Hematopoietic multipotent progenitor cell treated with erythropoietin and hydrocortisone succinate and interleukin-3 and kit ligand, for 15 days (in vitro differentiated cells): ENCODE measurements around the gene DSE.

Source experiments
- DNase-seq: peaks from one replicate; pipeline ENCODE4 v3.0.0-alpha.2; 2015; ENCODE audit warnings: low spot score

DSE gene

GRCh38 chr6:116362276-116362675, 8.5 kb upstream of the DSE start:
- DNase-seq, result no peak

GRCh38 chr6:116363759-116364158, 7.0 kb upstream of the DSE start:
- DNase-seq, result no peak

DNA sequence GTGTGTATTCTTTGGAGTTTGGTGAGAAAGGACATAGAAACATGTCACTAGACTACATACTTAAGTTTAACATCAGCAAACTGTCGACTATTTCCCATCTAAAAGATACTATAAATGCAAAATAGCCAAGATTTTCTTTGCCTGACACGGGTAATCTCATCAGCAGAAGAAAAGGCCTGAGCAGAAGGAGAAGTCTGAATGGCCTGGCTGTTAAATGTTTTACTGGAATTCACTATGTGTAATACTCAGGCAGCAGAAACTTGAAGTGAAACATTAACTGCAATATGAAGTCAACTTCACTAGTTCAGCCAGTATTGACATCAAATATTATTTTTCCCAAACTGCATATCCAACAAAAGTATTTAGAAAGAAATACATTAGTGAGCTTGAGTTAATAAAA, 6.4 kb upstream of the DSE start:
- no peak for DNase-seq

DNA sequence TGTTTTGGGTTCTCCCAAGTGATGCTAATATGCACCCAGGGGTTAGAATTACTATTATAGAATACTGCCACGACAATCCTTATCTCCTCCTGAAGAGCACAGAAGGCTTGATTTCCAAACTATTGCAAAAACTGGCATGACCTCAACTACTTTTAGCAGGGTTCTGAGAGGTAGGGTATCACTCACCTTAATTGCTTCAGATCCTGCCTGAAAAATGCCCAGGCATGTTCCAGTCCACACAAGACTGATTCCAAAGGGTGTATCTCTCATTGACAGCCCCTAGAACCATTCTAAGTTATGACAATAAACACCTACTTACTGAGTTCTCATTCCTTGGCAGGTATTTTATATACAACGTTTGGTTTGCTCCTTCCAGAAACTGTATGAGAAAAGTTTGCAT, 5.0 kb upstream of the DSE start:
- DNase-seq, result no peak

GRCh38 chr6:116366740-116367275, 3.9 kb upstream of the DSE start:
- DNase-seq, result no peak

DNA sequence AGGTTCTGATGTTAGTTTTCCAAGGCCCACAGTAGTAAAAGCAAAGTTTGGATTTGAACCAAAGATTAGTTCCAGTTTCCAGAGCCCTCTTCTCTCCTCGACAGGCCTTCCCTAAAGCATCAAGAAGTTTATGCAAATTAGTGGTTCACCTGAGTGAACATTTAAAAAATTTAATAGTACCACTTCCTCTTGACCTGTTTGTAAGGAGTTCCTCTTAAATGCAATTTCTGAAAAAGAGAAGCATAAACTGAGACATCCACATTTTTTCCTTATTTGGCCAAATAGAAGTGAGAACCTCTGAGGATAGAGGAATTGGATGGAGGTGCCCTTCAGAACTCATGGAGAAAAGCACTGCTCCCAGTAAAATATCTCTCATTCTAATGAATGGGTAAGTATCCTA, 1.2 kb upstream of the DSE start:
- DNase-seq, result no peak

GRCh38 chr6:116369964-116370759, 585 bp upstream of the DSE start:
- no peak for DNase-seq

DNA sequence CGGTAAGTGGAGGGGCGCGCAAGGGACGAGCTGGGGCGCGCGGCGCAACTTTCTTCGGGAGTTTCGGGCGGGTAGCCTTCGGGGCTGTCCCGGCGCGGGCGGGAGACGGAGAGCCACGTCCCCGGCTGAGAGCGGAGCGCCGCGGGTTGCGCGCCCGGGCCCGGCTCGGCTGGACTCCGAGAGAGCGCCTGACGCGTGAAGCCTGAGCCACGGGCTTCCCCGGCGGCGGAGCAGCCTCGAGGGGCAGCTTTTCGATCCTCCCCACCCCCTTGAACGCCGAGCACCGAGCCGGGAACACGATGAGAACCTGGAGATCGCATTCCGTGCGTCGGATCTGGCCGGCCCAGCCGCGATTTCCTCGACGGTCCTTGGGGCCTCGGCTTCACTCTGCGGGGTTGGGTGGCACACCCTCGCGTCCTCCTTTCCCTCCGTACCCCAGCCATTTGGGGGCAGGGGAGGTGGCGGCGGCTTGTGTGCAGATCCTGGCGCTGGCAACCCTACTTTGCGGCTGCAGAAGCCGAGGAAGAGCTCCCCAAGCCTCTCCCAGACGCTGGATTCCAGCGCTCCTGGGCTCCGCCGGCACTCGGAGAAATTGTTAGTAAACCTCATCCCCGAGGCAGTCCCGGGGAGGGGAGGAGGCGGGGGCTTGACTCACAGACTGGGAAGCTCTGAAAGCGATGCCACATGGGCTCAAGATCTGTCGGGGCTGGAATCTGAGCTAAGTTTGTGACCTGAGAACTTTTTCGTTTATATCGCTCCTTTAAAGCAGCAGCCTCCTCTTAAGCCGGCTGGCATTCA, 572 bp downstream of the DSE start:
- DNase-seq, result no peak

GRCh38 chr6:116371918-116372209, 1.1 kb downstream of the DSE start:
- no peak for DNase-seq

GRCh38 chr6:116373300-116373699, 2.6 kb downstream of the DSE start:
- no peak for DNase-seq

DNA sequence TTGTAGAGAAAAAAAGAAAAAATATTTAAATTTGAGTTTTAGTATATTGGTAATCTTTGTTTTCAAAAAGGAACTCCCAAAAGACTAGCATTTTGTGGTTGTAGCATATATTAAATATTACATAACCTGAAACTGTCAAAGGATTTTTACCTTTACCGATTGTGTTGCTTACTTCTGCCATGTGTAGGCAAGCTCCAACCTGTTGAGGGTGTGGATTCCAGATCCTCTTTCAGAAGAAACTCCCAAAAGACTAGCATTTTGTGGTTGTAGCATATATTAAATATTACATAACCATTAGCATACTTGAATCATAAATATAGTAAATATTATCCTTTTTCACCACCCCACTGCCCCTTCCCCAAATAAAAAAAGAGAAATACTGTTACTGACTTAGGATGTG, 3.2 kb downstream of the DSE start:
- no peak for DNase-seq

GRCh38 chr6:116374586-116374985, 3.8 kb downstream of the DSE start:
- DNase-seq, result no peak

- DNase-seq, result no peak
These were observed 4.5 kb downstream of the DSE start for GRCh38 chr6:116375262-116375661.

- no peak for DNase-seq
These were observed 5.4 kb downstream of the DSE start for GRCh38 chr6:116376149-116376548.

- DNase-seq, result no peak
These were observed 9.0 kb downstream of the DSE start for GRCh38 chr6:116379764-116380163.

- no peak for DNase-seq
These were observed 9.6 kb downstream of the DSE start for GRCh38 chr6:116380346-116380745.

DNA sequence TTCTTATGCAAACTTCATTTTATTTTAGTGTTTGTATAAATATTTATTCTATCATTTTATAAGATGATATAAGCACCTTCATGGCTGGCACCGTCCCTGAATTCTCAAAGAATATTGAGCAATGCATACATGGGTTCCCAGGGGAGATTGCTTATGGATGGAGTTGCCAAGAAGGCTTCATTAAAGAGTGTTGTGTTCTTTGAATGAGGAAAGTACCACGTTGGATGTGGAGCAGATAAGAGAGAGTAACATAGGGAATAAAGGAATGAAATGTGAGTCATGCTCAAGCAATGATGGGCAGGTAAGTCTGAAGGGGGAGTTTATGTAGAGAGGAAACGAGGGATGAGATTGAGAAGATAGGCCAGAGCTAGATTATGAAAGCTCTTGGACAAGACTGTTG, 10.3 kb downstream of the DSE start:
- DNase-seq, result no peak

GRCh38 chr6:116382587-116382986, 11.8 kb downstream of the DSE start:
- DNase-seq, result no peak

DNA sequence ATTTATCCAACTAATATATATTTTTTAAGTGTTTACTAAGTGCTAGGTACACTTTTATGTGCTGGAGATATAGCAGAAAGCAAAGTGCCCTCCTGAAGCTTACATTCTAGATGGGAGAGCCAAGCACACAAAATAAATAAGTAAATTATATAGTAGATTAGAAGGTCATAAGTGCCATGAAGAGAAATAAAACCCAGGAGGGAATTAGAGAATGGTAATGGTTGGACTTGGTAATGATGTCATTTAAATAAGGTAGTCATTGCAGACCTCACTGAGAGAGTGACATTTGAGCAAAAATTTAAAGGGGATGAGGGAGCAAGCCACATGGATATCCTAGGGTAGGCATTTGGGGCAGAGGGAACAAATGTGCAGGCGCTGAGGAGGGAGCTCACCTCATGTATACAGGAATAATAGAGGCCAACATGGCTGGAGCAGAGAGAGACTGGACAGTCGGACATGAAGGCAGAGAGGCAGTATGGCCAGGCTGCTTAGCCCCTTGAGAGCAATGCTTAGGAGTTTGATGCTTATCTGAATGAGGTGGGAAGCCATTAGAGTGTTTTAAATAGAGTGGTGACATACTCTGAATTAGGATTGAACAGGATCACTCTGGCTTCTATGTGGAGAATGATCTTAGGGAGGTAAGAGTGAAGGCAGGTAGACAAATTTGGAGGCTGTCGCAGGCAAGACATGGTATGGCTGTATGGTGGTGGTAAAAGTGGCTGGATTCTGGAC, 14.1 kb downstream of the DSE start:
- DNase-seq, result no peak

DNA sequence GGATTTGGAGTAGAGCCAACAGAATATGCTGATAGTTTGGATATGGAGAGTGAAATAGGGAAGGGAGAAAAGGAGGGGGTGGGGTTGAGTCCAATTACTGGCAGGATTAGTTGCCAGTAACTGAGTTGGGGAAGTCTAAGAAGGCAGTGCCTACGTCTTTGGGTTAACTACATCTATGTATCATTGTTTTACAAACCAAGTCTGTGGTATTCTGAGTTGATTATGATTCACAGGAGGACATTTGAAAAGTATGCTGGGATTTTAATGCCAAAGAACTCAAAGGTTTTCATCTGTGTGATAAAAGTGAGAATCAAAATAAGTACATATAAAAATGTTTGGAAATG, 14.7 kb downstream of the DSE start:
- no peak for DNase-seq

DNA sequence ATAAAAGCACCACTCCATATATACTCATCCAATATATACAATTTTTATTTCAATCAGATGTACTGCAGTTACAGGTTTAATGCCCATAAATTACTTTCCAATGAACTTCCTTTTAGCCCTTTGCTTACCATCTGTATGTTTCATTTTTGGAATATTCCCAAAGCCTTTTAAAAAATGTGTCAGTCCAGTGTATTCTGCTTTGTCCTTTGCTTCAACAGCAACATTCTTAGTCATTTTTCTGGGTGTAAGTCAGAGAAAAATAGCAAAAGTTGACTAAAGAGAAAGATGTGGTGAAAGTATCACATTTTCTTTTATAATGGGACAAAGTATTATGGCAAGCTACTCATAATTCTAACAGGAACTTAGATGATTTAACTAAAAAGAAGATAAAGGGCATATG, 15.2 kb downstream of the DSE start:
- DNase-seq, result no peak

GRCh38 chr6:116386581-116387299, 16.0 kb downstream of the DSE start:
- DNase-seq, result no peak
